Activated naive CD4-positive, alpha-beta T cell treated with anti-CD3 and anti-CD28 coated beads for 36 hours (primary cell): ENCODE data around the gene SYPL1. TPM values are rescaled to one million over a fixed set of nuclear protein-coding genes. Genes with fewer than 3 reads are reported as not detected.
A peak's percentile ranks its signal among the peaks of the same experiment; 100 is the strongest.

ENCODE experiments used
- CTCF ChIA-PET: fragments of 350-600 bp; sonication (Branson Sonifier 250); formaldehyde crosslinking; loops from one replicate; lab custom pipeline; 2021; ENCODE audit warnings: antibody characterized with exemption; lab: Charles Lee
- DNase-seq: peaks from one replicate; pipeline ENCODE4 v3.0.0-alpha.2; 2020
- H3K27ac Mint-ChIP-seq: one replicate; pipeline ENCODE4 v1.8.0; 2021; ENCODE audit warnings: mild to moderate bottlenecking, mixed read lengths
- H3K27me3 Mint-ChIP-seq: one replicate; pipeline ENCODE4 v1.8.0; 2021; ENCODE audit warnings: low read depth, mixed read lengths
- H3K36me3 Mint-ChIP-seq: one replicate; pipeline ENCODE4 v1.8.0; 2021; ENCODE audit warnings: low read depth, mixed read lengths
- H3K4me1 Mint-ChIP-seq: one replicate; pipeline ENCODE4 v1.8.0; 2021; ENCODE audit warnings: low read depth, mixed read lengths
- H3K4me3 Mint-ChIP-seq: one replicate; pipeline ENCODE4 v1.8.0; 2021; ENCODE audit warnings: mild to moderate bottlenecking, moderate library complexity, mixed read lengths
- H3K9me3 Mint-ChIP-seq: one replicate; pipeline ENCODE4 v1.8.0; 2021; ENCODE audit warnings: mixed read lengths
- intact Hi-C: fragments of 100-400 bp; cut with micrococcal nuclease; formaldehyde crosslinking; loops from one replicate; pipeline ENCODE4 v1.15.1; 2023
- total RNA-seq, 2 experiments: library from RNA; stranded (reverse); gene quantifications; one replicate each; pipeline ENCODE4 v1.2.3, GENCODE V29; 2021

SYPL1 gene
- total RNA-seq, 2 experiments from 2014 or later: 24.7 to 26.6 TPM

- CTCF ChIA-PET: interaction anchor here (1.9 kb wide), 1 partner anchor 49 kb away, joined by 5 read pairs; the partner anchor contains the start of gene SYPL1
- H3K4me1 Mint-ChIP-seq: peaks cover 26% of the 10 kb centered on the region
- DNase-seq: no peak
- no peaks in the 10 kb centered on the region for H3K27me3 Mint-ChIP-seq
- no peaks in the 10 kb centered on the region for H3K9me3 Mint-ChIP-seq
- no peak overlapping the region for H3K4me3 Mint-ChIP-seq
- intact Hi-C loops: no loop called here
- H3K36me3 Mint-ChIP-seq: no peaks in the 10 kb centered on the region
- H3K27ac Mint-ChIP-seq: peak overlapping the region; percentile 76
Observed at GRCh38 chr7:106063024-106063423, 49.1 kb downstream of the SYPL1 start.

GRCh38 chr7:106062521-106062931 is 49.6 kb downstream of the SYPL1 start:
- no peak overlapping the region for H3K4me3 Mint-ChIP-seq
- no peaks in the 10 kb centered on the region for H3K36me3 Mint-ChIP-seq
- DNase-seq: no peak
- intact Hi-C loops: no loop called here
- peaks cover 29% of the 10 kb centered on the region for H3K4me1 Mint-ChIP-seq
- no peaks in the 10 kb centered on the region for H3K9me3 Mint-ChIP-seq
- no peaks in the 10 kb centered on the region for H3K27me3 Mint-ChIP-seq
- peak overlapping the region; percentile 76 for H3K27ac Mint-ChIP-seq
- CTCF ChIA-PET: interaction anchor here (8.2 kb wide), 1 partner anchor 90 kb away, joined by 185 read pairs; no protein-coding TSS in a partner anchor

- Mint-ChIP-seq H3K27me3 (no peaks in the 10 kb centered on the region), H3K9me3 (no peaks in the 10 kb centered on the region), H3K4me3 (no peak overlapping the region), H3K27ac (peak overlapping the region; percentile 3), H3K4me1 (peaks cover 35% of the 10 kb centered on the region), H3K36me3 (no peaks in the 10 kb centered on the region)
- DNase-seq: no peak
- CTCF ChIA-PET: interaction anchor here (8.2 kb wide), 1 partner anchor 91 kb away, joined by 185 read pairs; no protein-coding TSS in a partner anchor
- intact Hi-C loops: no loop called here
Observed at GRCh38 chr7:106062006-106062405, 50.1 kb downstream of the SYPL1 start.

DNA sequence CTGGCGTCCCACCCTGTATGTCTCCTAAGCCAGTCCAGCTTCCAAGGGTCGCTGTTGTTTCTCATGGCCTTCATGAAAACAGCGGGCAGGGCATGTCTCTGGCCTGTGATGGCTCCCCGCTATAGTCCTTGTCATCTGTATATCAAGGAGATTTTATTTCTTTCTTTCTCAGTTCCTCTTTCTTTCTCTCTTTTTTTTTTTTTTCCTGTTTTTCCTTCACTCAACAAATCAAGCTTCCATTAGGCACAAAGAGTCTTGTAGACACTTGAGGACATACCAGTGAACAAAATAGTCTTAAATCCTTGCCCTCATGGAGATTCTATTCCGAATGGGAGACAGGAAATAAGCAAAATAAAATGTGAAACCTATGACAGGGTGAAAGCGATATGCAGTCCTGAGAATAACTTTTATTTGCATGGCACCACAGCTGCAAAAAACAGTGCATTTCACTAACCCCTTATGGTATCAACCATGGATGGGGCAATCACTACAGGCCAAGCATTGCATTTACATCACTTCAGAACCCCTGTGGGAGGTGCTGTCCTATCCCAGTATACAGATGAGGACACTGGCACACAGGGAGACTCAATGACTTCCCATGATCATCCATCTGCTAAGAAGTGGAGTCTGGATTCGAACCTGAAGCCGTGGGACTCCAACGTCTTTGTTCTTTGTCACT is 50.7 kb downstream of the SYPL1 start:
- Mint-ChIP-seq H3K9me3 (no peaks in the 10 kb centered on the region), H3K4me1 (peaks cover 37% of the 10 kb centered on the region), H3K27me3 (no peaks in the 10 kb centered on the region), H3K4me3 (no peak overlapping the region), H3K36me3 (no peaks in the 10 kb centered on the region), H3K27ac (no peak overlapping the region)
- intact Hi-C loops: no loop called here
- no peak for DNase-seq
- CTCF ChIA-PET: interaction anchor here (1.1 to 8.2 kb wide), 2 partner anchors 52 to 92 kb away, joined by 3 to 185 read pairs; no protein-coding TSS in a partner anchor

GRCh38 chr7:106060394-106060920 is 51.7 kb downstream of the SYPL1 start:
- no peaks in the 10 kb centered on the region for H3K27me3 Mint-ChIP-seq
- DNase-seq: no peak
- no peaks in the 10 kb centered on the region for H3K9me3 Mint-ChIP-seq
- no peaks in the 10 kb centered on the region for H3K36me3 Mint-ChIP-seq
- H3K4me1 Mint-ChIP-seq: peaks cover 37% of the 10 kb centered on the region
- intact Hi-C loops: no loop called here
- no peak overlapping the region for H3K4me3 Mint-ChIP-seq
- CTCF ChIA-PET: interaction anchor here (1.0 to 8.2 kb wide), 3 partner anchors 53 to 108 kb away, joined by 3 to 185 read pairs (median 3); no protein-coding TSS in a partner anchor
- no peak overlapping the region for H3K27ac Mint-ChIP-seq

DNA sequence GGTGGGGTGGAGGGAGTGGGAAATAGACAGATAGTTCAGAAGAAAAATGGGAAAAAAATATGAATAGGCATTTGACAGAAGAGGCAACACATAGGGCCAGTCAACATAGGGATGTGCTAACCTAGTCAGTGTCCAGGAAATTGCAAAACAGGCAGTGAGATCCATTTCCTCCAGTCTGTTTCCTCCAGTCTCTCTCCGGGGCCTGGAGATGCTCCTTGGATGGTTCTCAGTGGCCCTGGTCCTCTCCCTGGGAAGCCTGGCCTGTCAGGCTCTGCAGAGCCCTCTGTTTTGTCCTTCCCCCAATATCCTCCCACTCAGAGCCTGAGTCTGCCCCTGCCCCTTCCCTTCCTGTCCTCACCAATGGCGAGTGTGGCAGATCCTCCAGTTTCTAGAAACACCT is 52.6 kb downstream of the SYPL1 start:
- Mint-ChIP-seq H3K4me1 (peaks cover 37% of the 10 kb centered on the region), H3K4me3 (no peak overlapping the region), H3K27ac (no peak overlapping the region), H3K9me3 (no peaks in the 10 kb centered on the region), H3K27me3 (no peaks in the 10 kb centered on the region), H3K36me3 (no peaks in the 10 kb centered on the region)
- DNase-seq: no peak
- intact Hi-C loops: loop anchor here (10.0 kb wide), 1 partner anchor 405 kb away; no protein-coding TSS in a partner anchor
- CTCF ChIA-PET: interaction anchor here (0.6 to 8.2 kb wide), 5 partner anchors 12 to 447 kb away, joined by 3 to 185 read pairs (median 28); no protein-coding TSS in a partner anchor

DNA sequence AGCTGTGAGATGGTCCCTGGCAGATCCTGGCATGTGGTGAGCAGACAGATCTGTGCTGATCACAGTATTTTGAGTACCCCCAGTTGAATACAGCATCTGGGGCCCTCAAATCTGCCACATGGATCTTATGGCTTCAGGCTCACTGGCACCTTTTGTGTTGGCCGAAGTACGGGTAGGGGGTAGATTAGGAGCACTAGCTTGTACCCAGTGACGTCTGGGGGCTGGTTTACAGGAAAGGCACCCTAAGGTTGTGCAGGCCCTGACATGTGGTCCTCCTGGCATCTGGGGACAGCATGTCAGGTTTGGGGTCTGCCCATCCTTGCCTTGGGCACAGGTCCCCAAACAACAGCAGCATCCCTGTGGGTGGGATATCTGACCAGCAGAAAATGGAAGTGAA is 53.2 kb downstream of the SYPL1 start:
- Mint-ChIP-seq H3K9me3 (no peaks in the 10 kb centered on the region), H3K27ac (no peak overlapping the region), H3K4me3 (no peak overlapping the region), H3K27me3 (no peaks in the 10 kb centered on the region), H3K36me3 (no peaks in the 10 kb centered on the region), H3K4me1 (peaks cover 37% of the 10 kb centered on the region)
- CTCF ChIA-PET: interaction anchor here (0.6 to 8.2 kb wide), 5 partner anchors 13 to 448 kb away, joined by 3 to 185 read pairs (median 28); no protein-coding TSS in a partner anchor
- no peak for DNase-seq
- intact Hi-C loops: loop anchor here (10.0 kb wide), 1 partner anchor 406 kb away; no protein-coding TSS in a partner anchor

GRCh38 chr7:106057962-106058927 is 53.9 kb downstream of the SYPL1 start:
- Mint-ChIP-seq H3K27me3 (no peaks in the 10 kb centered on the region), H3K27ac (no peak overlapping the region), H3K4me3 (no peak overlapping the region), H3K4me1 (peaks cover 32% of the 10 kb centered on the region), H3K9me3 (no peaks in the 10 kb centered on the region), H3K36me3 (no peaks in the 10 kb centered on the region)
- CTCF ChIA-PET: interaction anchor here (0.5 to 8.2 kb wide), 16 partner anchors 9 to 118 kb away, joined by 3 to 185 read pairs (median 4); no protein-coding TSS in a partner anchor
- peak; percentile 48 for DNase-seq
- intact Hi-C loops: loop anchor here (1.0 to 10.0 kb wide), 3 partner anchors 95 to 407 kb away; no protein-coding TSS in a partner anchor

DNA sequence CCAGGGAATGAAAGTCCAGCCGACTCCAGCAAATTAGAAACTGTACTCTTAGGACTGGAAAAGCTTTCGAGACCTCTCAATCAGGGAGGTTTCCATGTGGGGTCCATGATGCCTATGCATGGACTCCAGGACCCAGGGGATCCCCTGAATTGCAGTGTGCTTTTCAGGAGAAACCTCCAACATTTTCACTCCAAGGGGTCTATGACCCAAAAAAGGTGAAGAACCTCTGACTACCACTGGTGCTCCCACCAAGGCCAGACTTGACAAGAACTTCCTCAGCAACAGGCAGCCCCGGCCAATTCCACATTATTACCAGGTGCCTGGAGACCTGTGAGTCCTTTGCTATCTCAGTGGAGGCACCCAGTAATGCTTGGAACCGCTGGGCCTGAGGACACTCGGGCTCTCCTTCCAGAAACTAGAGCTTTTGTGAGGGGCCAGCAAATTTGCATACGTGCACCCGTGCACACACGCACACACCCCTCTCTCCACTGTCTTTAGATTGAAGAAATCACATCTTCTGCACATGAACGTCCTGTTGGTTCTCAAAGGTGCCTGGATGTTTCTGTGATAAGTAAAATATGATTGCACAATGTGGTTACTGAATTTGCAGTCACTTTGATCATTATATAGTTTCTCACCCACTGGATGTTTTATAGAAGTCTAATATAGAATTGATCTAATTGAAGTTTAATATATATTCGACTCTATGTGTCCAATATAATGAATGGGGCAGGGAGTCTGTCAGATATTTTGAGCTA is 54.7 kb downstream of the SYPL1 start:
- no peaks in the 10 kb centered on the region for H3K27me3 Mint-ChIP-seq
- H3K9me3 Mint-ChIP-seq: no peaks in the 10 kb centered on the region
- CTCF ChIA-PET: interaction anchor here (0.5 to 8.2 kb wide), 21 partner anchors 9 to 119 kb away, joined by 3 to 185 read pairs (median 4); no protein-coding TSS in a partner anchor
- intact Hi-C loops: loop anchor here (1.0 to 10.0 kb wide), 3 partner anchors 96 to 407 kb away; no protein-coding TSS in a partner anchor
- H3K27ac Mint-ChIP-seq: no peak overlapping the region
- DNase-seq: no peak
- no peak overlapping the region for H3K4me3 Mint-ChIP-seq
- H3K36me3 Mint-ChIP-seq: no peaks in the 10 kb centered on the region
- peaks cover 23% of the 10 kb centered on the region for H3K4me1 Mint-ChIP-seq

DNA sequence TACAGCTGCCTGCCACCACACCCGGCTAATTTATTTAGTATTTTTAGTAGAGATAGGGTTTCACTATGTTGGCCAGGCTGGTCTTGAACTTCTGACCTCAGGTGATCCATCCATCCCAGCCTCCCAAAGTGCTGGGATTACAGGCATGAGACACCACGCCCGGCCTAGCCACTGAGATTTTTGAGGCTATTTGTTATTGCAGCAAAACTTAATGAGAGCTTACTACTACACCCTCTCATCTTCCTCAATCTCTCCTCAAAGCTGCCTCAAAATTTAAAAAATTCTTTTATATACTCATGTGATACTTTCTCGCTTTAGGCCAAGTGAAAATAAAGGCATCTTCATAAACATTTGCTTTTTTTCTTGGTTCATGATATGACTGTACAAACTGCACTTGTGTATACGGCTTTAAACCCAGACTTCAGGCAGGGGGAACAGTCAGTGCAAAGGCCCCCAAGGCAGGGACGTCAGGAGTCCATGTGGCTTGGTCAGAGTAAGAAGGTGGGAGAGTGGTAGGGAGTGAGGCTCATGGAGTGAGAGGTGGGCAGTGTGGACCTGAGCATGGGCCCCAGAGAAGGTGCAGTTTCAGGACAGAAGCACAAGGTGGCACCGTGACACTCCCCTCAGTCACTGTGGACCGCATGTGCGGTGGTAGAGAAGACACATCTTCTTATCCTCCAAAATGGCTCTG is 55.5 kb downstream of the SYPL1 start:
- Mint-ChIP-seq H3K27ac (no peak overlapping the region), H3K4me3 (no peak overlapping the region), H3K9me3 (no peaks in the 10 kb centered on the region), H3K27me3 (no peaks in the 10 kb centered on the region), H3K36me3 (no peaks in the 10 kb centered on the region), H3K4me1 (peaks cover 16% of the 10 kb centered on the region)
- DNase-seq: peak; percentile 84
- CTCF ChIA-PET: interaction anchor here (0.7 to 8.2 kb wide), 15 partner anchors 9 to 115 kb away, joined by 3 to 185 read pairs (median 5); no protein-coding TSS in a partner anchor
- intact Hi-C loops: loop anchor here (1.0 to 10.0 kb wide), 3 partner anchors 97 to 408 kb away; no protein-coding TSS in a partner anchor
